Renal cortical epithelial cell (primary cell): Measurements from ENCODE around the gene DIS3L2. TPM values are rescaled to one million over a fixed set of nuclear protein-coding genes. Genes with fewer than 3 reads are reported as not detected.
A peak's percentile ranks its signal among the peaks of the same experiment; 100 is the strongest.
"Not testable (repeated sequence)": the region's sequence is repeated elsewhere in the genome, so short reads cannot be mapped to it uniquely, and the experiment has no call there.

Experiments
- DNase-seq: peaks from one replicate; pipeline ENCODE4 v3.0.0-alpha.2; 2011; ENCODE audit warnings: low read depth
- total RNA-seq: library from RNA; depleted of rRNA; stranded (reverse); fragments of >200 nt; gene quantifications from 2 replicates; pipeline ENCODE4 v1.2.3, GENCODE V29; 2014

The DIS3L2 gene
- total RNA-seq, 1 donor from 2014 or later: 28.5 TPM

DNA sequence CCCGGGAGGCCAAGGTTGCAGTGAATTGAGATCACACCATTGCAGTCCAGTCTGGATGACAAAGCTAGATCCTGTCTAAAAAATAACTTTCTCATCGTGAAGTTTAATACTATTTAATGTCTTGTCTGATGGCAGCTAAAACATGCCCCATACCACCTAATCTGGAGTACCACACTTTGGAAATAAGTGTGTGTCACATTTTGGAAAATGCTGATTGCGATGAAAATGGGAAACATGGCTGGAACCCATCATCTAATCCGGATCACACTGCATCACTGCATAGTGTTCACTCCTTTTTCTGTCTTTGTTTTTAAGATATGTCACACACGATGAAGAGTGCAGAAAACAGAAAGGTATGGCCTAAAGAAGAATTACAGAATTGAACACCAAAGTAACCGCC, 385.9 kb downstream of the DIS3L2 start:
- DNase-seq: no peak

DNA sequence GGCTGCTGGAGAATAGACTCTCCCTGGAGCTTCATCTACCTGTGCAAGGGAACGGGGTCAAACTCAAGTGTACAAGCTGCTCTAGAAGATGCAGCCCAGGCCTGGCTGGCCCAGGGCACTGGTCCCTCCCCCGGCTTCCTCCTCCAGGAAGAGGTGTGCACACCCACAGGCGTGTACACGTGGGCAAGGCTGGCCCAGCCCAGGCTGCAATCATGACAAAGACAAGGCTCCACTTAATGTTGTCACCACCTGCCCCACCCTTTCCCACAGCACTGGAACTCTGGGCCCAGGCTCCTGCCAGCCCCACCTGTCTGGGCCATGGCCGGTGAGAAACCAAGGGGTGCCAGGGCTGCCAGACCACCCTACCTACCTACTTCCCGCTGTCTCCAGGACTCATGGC, 387.4 kb downstream of the DIS3L2 start:
- DNase-seq: no peak

DNA sequence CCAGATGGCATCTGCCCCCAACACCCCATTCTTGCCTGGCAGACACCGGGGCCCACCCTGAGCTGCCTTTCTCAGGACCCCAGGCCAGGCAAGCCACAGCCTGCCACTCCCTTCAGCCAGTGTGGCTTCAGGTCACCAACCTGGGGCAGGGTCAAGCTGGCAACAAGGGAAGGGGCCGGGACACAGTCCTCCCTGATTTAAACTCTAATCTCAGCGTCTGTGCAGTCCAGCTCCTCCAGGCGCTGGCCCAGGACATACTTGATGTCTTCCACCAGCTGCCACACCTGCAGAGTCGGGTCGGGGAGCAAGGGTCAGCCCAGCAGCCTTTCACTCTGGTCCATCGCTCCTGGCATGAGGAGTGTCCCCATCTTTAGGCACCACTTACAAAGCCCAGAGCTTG, 388.0 kb downstream of the DIS3L2 start:
- no peak for DNase-seq

DNA sequence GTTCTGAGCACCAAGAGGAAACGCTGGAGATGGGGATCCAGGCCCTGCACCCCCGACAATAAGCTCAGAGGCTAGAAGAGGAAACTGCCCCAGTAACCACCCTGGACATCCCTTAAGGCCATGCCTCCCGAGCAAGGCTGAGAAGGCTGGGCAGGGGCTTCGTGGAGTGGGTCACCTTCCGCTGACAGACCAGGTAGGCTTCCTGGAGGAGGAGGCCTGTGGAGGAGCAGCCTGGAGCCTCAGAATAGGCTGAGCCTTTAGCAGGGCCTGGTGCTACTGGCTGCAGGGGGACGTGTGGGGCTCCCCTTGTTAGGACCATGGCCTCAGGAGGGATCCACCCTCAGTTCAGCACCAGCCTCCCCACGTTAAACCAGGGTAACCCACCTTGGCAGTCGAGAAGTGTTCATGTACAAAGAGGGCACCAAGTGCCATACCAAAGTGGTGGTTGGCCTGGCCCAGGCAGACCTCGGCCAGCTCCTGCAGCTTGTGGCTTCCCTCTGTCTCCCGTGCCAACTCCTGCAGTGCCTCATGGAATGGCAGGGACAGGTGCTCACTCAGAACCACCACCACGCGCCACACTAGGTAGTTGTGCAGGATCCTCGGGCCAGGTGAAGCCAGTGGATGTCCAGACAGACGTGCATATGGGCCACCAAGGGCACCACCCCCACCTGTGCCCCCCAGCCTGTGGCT, 388.6 kb downstream of the DIS3L2 start:
- no peak for DNase-seq

DNA sequence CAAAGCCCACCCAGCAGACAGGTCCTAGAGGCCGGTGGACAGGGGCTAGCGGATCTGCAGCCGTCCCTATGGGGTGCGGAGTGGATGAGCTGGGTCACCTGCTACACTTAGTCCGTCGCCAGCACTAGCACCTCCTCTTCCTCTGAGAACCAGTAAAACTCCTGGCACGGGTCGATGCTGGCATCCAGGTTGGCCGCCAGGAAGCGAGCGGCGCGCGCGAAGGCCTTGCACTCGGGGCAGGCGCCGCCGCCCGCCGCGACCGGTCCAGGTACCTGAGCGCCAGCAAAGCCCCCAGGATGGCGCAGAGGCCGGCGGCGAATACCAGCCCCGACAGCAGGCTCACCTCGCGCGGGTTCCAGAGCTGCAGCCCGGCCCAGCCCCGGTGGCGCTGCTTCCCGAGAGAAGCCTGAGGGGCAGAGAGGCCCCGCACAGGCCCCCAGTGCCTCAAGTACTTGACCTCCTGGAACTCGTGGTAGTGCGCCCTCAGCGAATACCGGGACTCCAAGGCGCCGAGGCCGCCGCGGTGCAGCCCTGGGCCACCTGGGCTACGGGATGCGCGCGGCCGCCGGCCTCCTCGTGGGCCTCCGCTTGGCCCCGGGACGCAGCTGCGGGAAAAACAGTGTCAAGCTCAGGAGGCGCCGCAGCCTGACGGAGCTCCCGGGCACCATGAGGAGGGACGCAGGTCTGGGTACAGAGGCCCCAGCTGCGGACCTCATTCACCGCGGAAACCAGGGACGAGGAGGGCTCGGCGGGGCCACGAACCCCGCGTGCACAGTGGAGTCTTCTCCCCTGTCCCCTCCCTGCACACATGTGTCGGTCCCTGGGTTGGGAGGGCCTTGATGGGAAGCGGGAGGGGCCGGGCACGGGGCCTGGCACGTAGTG, 389.5 kb downstream of the DIS3L2 start:
- no peak for DNase-seq

DNA sequence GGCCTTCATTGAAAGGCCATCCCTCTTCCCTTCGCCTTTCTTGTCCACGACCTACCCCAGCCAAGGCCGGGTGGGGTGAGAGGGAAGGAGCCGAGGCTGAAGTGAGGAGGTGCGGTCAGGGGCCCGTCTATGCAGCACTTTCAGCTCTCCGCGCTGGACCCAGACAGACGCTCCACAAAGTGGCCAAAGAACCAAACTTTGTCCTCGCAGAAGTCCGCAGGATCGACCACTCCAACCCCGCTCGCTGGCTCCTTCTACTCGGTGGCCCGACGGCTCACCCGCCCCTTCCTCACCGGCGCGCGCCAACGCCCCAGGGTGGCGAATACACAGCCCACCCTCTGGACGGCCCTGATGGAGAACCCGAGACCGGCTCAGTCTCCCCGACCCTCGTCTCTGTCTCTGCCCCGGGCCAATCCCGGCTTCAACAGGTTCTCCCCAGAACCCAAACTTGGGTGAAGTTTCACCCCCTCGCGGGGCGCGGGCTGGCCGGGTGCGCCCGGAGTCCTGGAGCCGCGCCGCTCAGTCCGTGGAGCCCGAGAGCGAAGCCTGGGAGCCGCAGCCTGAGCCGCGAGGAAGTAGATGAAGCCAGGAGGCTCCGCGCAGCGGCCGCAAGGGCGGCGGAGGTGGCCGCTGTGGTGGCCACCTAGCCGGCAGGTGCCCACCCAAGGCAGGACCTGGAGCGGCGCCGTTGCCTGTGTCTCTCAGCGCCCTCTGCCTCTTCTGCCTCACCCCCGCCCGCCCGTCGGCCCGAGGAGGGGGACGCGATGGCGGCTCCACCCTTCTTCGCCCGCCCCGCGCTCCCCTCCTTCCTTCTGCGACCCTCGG, 390.4 kb downstream of the DIS3L2 start:
- DNase-seq: no peak

DNA sequence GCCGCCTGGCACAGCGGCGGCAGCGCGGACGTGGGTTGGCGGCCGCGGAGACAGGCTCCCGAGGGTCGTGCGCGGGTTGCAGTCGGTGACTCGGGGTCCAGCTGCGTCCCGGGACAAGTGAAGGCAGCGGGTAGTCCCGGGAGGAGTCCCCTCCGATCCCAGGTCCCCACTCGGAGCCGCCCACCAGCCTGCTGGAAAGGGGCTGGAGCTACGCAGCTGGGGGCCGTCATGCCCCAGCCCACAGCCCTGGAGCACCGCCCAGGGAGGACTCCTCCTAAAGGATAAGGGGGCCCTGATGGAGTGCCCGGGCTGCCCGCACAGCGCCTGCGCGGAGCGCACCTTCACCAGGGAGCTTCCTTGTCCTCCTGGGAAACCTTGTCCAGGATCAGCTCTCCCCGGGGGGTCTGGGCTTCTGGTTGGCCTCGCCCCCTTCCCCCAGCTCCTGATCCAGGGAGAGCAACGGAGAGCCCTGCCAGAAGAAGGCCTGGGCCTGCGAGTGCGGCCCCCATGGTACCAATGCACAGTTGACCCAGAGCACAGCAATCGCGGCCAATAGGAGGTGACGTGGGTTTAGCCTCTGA, 391.1 kb downstream of the DIS3L2 start:
- no peak for DNase-seq

DNA sequence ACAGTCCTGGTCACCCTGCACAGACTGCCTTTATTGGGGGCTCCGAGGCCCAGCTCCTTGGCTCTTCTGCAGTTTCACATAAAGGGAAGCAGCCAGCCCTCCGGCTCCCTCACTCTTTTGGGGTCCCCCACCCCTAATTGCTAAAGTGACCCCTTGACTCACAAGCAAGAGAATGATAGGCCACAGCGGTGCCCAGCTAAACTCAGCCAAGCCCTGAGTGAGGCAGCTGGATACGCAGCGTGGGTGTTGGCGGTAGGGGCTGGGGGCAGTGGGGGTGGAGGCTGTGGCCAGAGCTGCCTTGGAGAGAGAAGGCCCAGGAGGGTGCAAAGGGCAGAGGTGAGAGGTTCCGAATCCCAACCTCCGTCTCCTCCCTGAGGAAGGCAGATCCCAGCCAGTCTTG, 391.6 kb downstream of the DIS3L2 start:
- no peak for DNase-seq

DNA sequence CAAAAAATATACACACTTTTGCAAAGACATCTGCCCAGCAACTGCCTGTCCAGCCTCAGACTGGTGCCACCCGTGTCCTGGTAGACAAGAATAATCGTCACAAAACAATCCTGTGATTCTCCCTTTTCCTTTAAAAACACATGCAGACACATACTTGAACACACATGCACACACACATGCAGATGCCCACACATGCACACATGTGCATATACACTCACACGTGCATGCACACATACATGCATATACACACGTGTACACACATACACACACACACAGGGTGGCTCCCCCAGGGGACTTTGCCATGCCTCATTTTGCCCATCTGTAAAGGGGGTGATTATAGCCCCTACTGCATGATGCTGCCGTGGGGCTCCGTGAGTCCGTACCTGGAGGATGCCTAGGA, 392.1 kb downstream of the DIS3L2 start:
- DNase-seq: no peak

DNA sequence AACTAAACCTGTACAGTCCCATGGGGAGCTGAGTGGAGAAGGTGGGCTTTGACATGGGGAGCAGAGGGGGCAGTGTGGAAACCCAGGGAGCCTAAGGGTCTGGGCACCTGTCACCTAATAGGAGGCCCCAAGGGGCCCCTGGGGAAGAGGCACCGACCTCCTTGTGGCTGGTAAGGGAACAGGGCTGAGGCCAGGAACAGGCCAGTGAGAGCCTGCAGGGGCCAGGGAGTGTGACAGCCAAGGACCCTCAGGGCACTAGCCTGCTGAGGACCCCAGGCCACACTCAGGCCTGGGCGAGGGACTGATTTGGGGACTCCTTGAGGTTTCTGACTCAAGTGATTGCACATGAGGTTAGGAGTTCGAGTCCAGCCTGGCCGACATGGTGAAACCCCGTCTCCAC, 392.6 kb downstream of the DIS3L2 start:
- DNase-seq: no peak

DNA sequence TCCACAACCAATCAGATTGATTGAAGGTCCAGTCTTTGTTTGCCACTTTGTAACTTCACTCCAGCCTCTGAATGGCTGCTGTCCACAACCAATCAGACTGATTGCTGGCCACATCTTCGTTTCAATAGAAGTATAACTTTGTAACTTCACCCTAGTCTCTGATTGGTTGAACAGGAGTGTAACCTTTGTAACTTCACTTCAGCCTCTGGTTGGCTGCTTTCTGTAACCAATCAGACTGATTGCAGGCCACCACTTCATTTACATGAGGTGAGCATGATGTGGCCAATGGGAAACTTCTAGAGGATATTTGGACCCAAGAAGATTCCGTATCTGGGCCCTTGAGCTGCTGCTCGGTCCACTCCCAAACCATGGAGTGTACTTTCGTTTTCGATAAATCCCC, 400.1 kb downstream of the DIS3L2 start:
- DNase-seq: no peak

DNA sequence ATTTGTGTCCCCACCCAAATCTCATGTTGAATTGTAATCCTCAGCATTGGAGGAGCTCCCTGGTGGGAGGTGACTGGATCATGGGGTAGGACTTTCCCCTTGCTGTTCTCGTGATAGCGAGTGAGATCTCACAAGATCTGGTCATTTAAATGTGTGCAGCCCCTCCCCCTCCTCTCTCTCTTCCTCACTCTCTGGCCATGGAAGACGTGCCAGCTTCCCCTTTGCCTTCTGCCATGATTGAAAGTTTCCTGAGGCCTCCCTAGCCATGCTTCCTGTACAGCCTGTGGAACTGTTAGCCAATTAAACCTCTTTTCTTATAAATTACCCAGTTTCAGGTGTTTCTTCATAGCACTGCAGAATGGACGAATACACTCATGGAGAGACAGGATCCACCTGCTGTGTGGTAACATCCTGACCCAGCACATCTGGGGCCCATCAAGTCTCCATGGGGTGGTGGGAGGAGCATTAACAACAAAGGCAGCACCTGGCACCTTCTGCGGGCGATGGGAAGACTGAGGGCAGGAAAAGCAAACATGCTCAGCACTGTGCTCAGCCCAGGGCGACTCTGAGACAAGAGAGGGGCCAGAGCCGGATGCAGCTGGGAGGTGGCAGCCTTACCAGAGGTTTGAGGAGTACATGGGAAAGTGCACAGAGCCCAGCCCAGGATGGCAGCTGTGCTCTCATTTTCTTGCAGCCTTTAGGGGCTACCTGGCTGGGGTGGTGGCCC, 400.8 kb downstream of the DIS3L2 start:
- no peak for DNase-seq

DNA sequence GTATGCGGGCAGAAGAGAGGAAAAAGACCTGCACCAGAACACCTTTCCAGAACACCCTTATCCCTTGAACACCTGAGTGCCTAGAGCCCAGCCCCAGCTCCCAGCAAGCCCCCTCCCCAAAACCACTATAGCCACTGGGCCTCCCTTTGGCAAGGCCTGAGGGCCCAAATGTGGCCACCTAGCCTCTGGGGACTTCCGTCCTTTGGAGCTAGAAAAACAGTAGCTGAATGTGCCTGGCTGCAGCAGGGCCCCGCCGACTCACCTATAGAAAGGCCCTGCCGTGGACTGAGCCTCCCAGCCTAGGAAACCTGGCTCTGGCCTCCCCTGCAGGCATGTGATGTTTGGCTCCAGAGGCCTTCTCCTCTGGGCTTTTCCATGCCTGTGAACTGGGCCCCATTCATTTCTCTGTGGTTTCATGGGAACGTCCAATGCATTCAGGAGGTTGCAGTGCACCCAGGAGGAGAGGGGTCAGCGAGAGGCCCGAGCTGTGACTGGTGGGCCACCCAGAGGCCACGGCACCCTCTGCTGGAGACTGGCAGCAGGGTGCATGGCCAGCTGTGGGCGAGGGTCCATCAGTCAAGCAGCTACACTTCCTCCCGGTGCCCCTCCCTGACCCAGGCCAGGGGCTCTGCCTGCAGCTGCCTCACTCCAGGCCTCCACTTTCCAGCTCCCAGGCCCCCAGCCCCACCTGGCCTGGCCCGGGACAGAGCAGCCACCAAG, 401.7 kb downstream of the DIS3L2 start:
- not testable (repeated sequence) for DNase-seq

DNA sequence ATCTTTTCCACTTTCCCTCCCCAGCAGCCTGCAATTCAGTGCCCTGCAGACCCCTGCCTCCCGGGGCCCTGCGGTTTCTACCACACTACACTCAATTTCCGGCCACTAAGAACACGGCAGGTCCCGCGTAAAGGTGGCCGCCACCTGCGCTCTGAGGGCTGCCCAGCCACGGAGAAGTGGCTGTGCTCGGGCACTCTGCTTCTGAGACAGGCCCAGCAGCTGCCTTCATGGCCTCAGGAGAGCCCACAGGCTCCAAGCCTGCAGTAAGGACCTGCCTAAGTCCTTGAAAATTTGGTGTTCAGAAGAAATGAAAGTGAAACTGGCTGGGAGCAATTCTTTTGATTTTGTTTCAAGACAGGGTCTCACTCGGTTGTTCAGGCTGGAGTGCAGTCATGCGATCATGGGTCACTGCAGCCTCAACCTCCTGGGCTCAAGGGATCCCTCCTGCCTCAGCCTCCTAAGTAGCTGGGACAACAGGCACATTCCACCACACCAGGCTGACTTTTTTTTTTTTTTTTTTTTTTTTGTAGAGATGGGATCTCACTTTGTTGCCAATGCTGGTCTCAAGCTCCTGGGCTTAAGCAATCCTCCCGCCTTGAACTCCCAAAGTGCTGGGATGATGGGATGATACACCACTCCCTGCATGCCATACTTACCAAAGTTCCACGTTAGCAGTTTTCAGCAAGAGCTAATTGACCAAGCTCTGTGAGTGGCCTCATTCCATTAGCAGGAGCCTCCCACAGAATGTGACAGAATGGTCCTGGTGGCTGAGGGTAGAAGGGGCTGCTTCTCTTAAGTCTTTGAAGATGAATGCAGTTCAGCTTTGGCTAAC, 402.5 kb downstream of the DIS3L2 start:
- DNase-seq: no peak

DNA sequence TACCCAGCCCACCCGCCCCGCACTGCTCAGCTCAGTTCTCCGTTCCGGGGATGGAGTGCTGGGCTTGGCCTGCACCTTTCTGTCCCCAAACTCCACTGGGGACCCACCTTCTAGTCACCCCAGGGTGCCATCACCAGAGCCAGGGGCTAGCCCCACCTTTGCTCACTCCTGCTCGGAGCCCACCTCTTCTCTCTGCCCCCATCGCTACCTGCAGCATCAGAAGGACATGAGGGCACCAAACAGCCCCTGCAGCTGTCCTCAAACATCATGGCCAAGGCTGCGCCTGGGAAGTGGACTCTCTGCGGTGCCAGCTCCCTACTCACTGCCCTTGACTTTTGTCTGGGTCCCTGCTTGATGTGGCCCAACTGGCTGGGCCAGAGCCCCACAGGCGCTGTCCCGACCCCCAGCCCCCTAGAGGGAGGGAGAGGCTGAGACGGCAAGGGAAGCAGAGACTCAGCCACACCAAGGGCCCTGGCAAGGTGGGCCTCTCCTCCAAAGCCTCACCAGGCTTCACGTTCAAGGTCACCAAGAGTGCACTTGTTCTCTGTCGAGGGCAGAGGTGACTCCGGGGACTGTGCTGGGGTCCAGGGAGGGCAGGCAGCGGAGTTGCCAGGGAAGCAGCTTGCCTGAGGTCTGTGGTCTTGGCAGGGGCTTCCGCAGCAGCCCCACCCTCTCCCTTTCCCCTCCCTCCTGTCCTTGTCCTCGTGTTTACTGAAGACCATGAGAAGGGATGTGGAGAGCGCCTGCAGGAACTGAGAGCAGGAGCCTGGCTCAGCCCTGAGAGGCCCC, 403.5 kb downstream of the DIS3L2 start:
- not testable (repeated sequence) for DNase-seq

DNA sequence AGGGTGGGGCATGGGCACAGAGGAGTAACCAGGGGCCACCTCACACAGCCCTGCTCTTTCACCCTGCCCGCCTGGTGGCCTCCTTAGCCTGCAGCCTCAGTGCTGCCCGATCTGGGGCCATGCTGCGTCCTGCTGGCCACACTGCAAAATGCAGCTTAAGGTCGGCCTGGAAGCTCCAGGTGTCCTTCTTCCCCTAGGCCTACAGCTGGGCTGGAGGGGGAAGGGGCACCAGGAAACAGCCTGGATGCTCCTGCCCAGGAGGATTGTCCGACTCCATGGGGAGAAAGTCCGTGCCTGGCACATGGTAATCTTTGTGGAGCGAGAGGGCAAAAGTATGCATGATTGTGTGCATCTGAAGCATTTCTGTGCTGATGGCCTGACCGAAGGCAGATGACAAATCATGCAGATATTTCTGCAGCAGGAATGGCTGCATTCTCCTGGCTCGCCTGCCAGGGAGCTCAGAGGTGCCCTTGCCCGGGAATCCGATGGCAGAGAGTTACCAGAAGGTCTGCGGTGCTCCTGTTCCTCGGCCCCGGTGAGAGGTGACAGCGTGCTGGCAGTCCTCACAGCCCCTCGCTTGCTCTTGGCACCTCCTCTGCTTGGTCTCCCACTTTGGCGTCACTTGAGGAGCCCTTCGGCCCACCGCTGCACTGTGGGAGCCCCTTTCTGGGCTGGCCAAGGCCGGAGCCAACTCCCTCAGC, 404.3 kb downstream of the DIS3L2 start:
- peak; percentile 11 for DNase-seq

DNA sequence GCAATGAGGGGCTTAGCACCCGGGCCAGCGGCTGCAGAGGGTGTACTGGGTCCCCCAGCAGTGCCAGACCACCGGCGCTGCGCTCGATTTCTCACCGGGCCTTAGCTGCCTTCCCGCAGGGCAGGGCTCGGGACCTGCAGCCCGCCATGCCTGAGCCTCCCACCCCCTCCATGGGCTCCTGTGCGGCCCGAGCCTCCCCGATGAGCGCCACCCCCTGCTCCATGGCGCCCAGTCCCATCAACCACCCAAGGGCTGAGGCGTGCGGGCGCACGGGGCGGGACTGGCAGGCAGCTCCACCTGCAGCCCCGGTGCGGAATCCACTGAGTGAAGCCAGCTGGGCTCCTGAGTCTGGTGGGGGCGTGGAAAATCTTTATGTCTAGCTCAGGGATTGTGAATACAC, 404.9 kb downstream of the DIS3L2 start:
- not testable (repeated sequence) for DNase-seq

DNA sequence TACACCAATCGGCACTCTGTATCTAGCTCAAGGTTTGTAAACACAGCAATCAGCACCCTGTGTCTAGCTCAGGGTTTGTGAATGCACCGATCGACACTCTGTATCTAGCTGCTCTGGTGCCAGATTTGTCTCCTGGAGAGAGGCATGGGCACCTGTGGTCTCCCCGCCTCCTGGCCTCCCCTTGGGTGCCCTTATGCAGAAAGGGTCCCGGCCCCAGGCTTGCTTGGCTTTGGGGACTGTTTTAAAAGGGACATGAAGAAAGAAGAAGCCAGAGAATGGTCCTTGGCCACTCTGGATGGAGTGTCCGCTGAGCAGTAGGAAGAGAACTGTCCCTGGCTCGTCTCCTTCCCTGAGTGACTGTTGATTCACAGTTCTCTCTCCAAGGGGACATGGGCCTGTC, 405.5 kb downstream of the DIS3L2 start:
- DNase-seq: no peak
